HEK293 (cell line): Measurements from ENCODE around the gene SRI.

Experiments
- CTCF ChIA-PET: fragments of 350-600 bp; formaldehyde crosslinking; extraction: SDS; loops from one replicate; lab custom pipeline; 2021; ENCODE audit warnings: antibody characterized with exemption; lab: Yijun Ruan, JAX
- POLR2A ChIA-PET: fragments of 300-600 bp; formaldehyde crosslinking; extraction: SDS; loops from one replicate; lab custom pipeline; 2020; ENCODE audit warnings: antibody characterized with exemption, inconsistent platforms; lab: Yijun Ruan, JAX
- H3K27ac ChIP-seq: fragments of 200-500 bp; sonication (Bioruptor generic); 2 replicates; pipeline ENCODE4 v1.5.1; 2014; ENCODE audit warnings: low read depth, low read length, control low read depth, inconsistent platforms; ENCODE audit errors: extremely low read depth
- H3K36me3 ChIP-seq, 2 experiments: fragments of 200-500 bp in 1 of 2; sonication (Bioruptor generic) in 1 of 2; 1 replicate in 1 of 2; 2 replicates in 1 of 2; pipeline ENCODE4 v1.5.1; 2014 to 2017; ENCODE audit warnings: inconsistent platforms in 2 of 2, low read length in 2 of 2; ENCODE audit not compliant: control insufficient read depth in 2 of 2, insufficient read depth in 1 of 2
- H3K4me1 ChIP-seq: fragments of 200-500 bp; sonication (Bioruptor generic); 2 replicates; pipeline ENCODE4 v1.5.1; 2014; ENCODE audit warnings: mild to moderate bottlenecking, low read length, inconsistent platforms; ENCODE audit not compliant: control insufficient read depth, insufficient read depth
- H3K4me3 ChIP-seq: 2 replicates; pipeline ENCODE4 v1.5.1; 2011; ENCODE audit warnings: low read depth, mild to moderate bottlenecking, control low read depth, low read length, moderate library complexity
- H3K9me3 ChIP-seq: fragments of 200-500 bp; sonication (Bioruptor generic); 2 replicates; pipeline ENCODE4 v1.5.1; 2014; ENCODE audit warnings: low read depth, low read length, inconsistent platforms; ENCODE audit not compliant: control insufficient read depth, insufficient read depth
- EGR2 ChIP-seq: fragments of 450-650 bp; formaldehyde crosslinking; IDR thresholded peaks from 2 replicates; pipeline ENCODE4 v1.5.1; 2016; ENCODE audit warnings: low read depth, missing biosample characterization, missing genetic modification characterization
- GLI4 ChIP-seq: fragments of 450-650 bp; formaldehyde crosslinking; IDR thresholded peaks from 2 replicates; pipeline ENCODE4 v1.5.1; 2016; ENCODE audit warnings: missing biosample characterization, missing genetic modification characterization
- IKZF3 ChIP-seq: fragments of 450-650 bp; IDR thresholded peaks from 2 replicates; pipeline ENCODE4 v1.5.0; 2018; ENCODE audit warnings: missing biosample characterization, mild to moderate bottlenecking, missing genetic modification characterization, moderate library complexity
- KLF8 ChIP-seq: fragments of 450-650 bp; formaldehyde crosslinking; IDR thresholded peaks from 2 replicates; pipeline ENCODE4 v1.5.1; 2016; ENCODE audit warnings: missing biosample characterization, missing genetic modification characterization
- SP2 ChIP-seq: fragments of 450-650 bp; formaldehyde crosslinking; IDR thresholded peaks from 2 replicates; pipeline ENCODE4 v1.5.1; 2016; ENCODE audit warnings: missing biosample characterization, missing genetic modification characterization
- TRIM28 ChIP-seq: IDR thresholded peaks from 2 replicates; pipeline ENCODE4 v1.6.1; 2011; ENCODE audit warnings: low read length, control low read depth, borderline replicate concordance
- ZBTB11 ChIP-seq: fragments of 450-650 bp; formaldehyde crosslinking; conservative IDR thresholded peaks from 2 replicates; pipeline ENCODE4 v1.5.1; 2016; ENCODE audit warnings: low read depth, missing biosample characterization, missing genetic modification characterization
- ZBTB17 ChIP-seq: fragments of 450-650 bp; formaldehyde crosslinking; IDR thresholded peaks from 2 replicates; pipeline ENCODE4 v1.5.1; 2016; ENCODE audit warnings: missing biosample characterization, missing genetic modification characterization
- ZBTB20 ChIP-seq: fragments of 450-650 bp; formaldehyde crosslinking; IDR thresholded peaks from 2 replicates; pipeline ENCODE4 v1.5.1; 2016; ENCODE audit warnings: missing biosample characterization, missing genetic modification characterization
- ZBTB21 ChIP-seq: fragments of 450-650 bp; formaldehyde crosslinking; IDR thresholded peaks from 2 replicates; pipeline ENCODE4 v1.5.1; 2017; ENCODE audit warnings: missing biosample characterization, missing genetic modification characterization
- ZBTB48 ChIP-seq: fragments of 450-650 bp; formaldehyde crosslinking; IDR thresholded peaks from 2 replicates; pipeline ENCODE4 v1.5.1; 2016; ENCODE audit warnings: missing biosample characterization, missing genetic modification characterization
- ZFP41 ChIP-seq: fragments of 450-650 bp; formaldehyde crosslinking; IDR thresholded peaks from 2 replicates; pipeline ENCODE4 v1.5.1; 2016; ENCODE audit warnings: missing biosample characterization, missing genetic modification characterization, borderline replicate concordance
- ZNF157 ChIP-seq: fragments of 450-650 bp; formaldehyde crosslinking; IDR thresholded peaks from 2 replicates; pipeline ENCODE4 v1.5.1; 2016; ENCODE audit warnings: missing biosample characterization, missing genetic modification characterization
- ZNF19 ChIP-seq: fragments of 450-650 bp; formaldehyde crosslinking; IDR thresholded peaks from 2 replicates; pipeline ENCODE4; 2016; ENCODE audit warnings: missing biosample characterization, missing genetic modification characterization, low read depth
- ZNF223 ChIP-seq: fragments of 450-650 bp; formaldehyde crosslinking; IDR thresholded peaks from 2 replicates; pipeline ENCODE4 v1.5.1; 2016; ENCODE audit warnings: missing biosample characterization, missing genetic modification characterization
- ZNF239 ChIP-seq: fragments of 450-650 bp; formaldehyde crosslinking; IDR thresholded peaks from 2 replicates; pipeline ENCODE4 v1.5.1; 2016; ENCODE audit warnings: missing biosample characterization, missing genetic modification characterization
- ZNF324 ChIP-seq: fragments of 450-650 bp; formaldehyde crosslinking; IDR thresholded peaks from 2 replicates; pipeline ENCODE4 v1.5.1; 2016; ENCODE audit warnings: missing biosample characterization, missing genetic modification characterization
- ZNF335 ChIP-seq: fragments of 450-650 bp; formaldehyde crosslinking; conservative IDR thresholded peaks from 2 replicates; pipeline ENCODE4 v1.5.1; 2016; ENCODE audit warnings: missing biosample characterization, missing genetic modification characterization
- ZNF354C ChIP-seq: fragments of 450-650 bp; formaldehyde crosslinking; IDR thresholded peaks from 2 replicates; pipeline ENCODE4 v1.5.1; 2016; ENCODE audit warnings: missing biosample characterization, missing genetic modification characterization, low read depth, borderline replicate concordance
- ZNF404 ChIP-seq: fragments of 450-650 bp; formaldehyde crosslinking; IDR thresholded peaks from 2 replicates; pipeline ENCODE4 v1.5.1; 2017; ENCODE audit warnings: missing biosample characterization, missing genetic modification characterization
- ZNF529 ChIP-seq: fragments of 450-650 bp; formaldehyde crosslinking; IDR thresholded peaks from 2 replicates; pipeline ENCODE4 v1.5.1; 2017; ENCODE audit warnings: missing genetic modification characterization, missing biosample characterization; ENCODE audit not compliant: insufficient replicate concordance
- ZNF600 ChIP-seq: fragments of 450-650 bp; formaldehyde crosslinking; IDR thresholded peaks from 2 replicates; pipeline ENCODE4 v1.5.1; 2016; ENCODE audit warnings: missing biosample characterization, missing genetic modification characterization
- ZNF624 ChIP-seq: fragments of 450-650 bp; formaldehyde crosslinking; IDR thresholded peaks from 2 replicates; pipeline ENCODE4 v1.5.1; 2017; ENCODE audit warnings: missing biosample characterization, missing genetic modification characterization
- ZNF629 ChIP-seq: fragments of 450-650 bp; formaldehyde crosslinking; IDR thresholded peaks from 2 replicates; pipeline ENCODE4 v1.5.1; 2017; ENCODE audit warnings: missing biosample characterization, missing genetic modification characterization
- ZNF792 ChIP-seq: fragments of 450-650 bp; formaldehyde crosslinking; IDR thresholded peaks from 2 replicates; pipeline ENCODE4 v1.5.1; 2016; ENCODE audit warnings: missing biosample characterization, missing genetic modification characterization
- TF ChIP-seq, protein P1 (sequence below): fragments of 450-650 bp; formaldehyde crosslinking; IDR thresholded peaks from 2 replicates; pipeline ENCODE4 v1.5.1; 2016; ENCODE audit warnings: missing biosample characterization, missing genetic modification characterization
- TF ChIP-seq, protein P2 (sequence below): fragments of 450-650 bp; formaldehyde crosslinking; IDR thresholded peaks from 2 replicates; pipeline ENCODE4 v1.5.1; 2016; ENCODE audit warnings: missing biosample characterization, missing genetic modification characterization, low read depth
- TF ChIP-seq, protein P3 (sequence below): fragments of 450-650 bp; formaldehyde crosslinking; IDR thresholded peaks from 2 replicates; pipeline ENCODE4 v1.5.1; 2017; ENCODE audit warnings: missing biosample characterization, missing genetic modification characterization

Gene SRI

DNA sequence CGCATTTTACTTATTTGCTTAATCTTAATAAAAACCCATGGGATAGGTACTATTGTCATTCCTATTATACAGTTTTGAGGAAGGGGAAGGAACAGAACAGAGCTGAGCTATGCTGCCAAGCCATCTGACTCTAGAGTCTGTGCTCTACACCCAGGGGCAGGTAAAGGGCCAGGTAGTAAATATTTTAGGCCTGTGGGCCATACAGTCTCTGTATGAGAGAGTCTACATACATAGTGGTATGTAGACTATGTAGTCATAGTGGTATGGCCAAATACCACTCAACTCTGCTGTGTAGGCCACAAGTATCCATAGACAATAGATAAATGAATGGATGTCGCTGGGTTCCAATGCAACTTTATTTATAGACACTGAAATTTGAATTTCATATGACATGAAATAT is 3.4 kb upstream of the SRI start:
- 0 out of 2 replicates have a peak, but pooled peaks cover 2% of the 10 kb centered on the region for H3K4me1 ChIP-seq
- TF ChIP-seq TRIM28 (no peak), ZNF324 (tag by site-specific recombination) (no peak), ZNF223 (tag by site-specific recombination) (no peak), ZNF529 (no peak), ZNF404 (tag by site-specific recombination) (no peak), EGR2 (tag by site-specific recombination) (no peak), ZNF19 (tag by site-specific recombination) (no peak), ZNF354C (tag by site-specific recombination) (no peak)
- TF ChIP-seq, protein P1, sequence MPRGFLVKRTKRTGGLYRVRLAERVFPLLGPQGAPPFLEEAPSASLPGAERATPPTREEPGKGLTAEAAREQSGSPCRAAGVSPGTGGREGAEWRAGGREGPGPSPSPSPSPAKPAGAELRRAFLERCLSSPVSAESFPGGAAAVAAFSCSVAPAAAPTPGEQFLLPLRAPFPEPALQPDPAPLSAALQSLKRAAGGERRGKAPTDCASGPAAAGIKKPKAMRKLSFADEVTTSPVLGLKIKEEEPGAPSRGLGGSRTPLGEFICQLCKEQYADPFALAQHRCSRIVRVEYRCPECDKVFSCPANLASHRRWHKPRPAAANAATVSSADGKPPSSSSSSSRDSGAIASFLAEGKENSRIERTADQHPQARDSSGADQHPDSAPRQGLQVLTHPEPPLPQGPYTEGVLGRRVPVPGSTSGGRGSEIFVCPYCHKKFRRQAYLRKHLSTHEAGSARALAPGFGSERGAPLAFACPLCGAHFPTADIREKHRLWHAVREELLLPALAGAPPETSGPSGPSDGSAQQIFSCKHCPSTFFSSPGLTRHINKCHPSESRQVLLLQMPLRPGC (tag by site-specific recombination) = no peak
- H3K9me3 ChIP-seq = no peaks in the 10 kb centered on the region
- POLR2A ChIA-PET = no interaction called here
- H3K27ac ChIP-seq = no peak overlapping the region
- CTCF ChIA-PET = interaction anchor here (0.6 to 1.1 kb wide), 2 partner anchors 61 to 134 kb away, joined by 3 to 5 read pairs; no protein-coding TSS in a partner anchor
- H3K4me3 ChIP-seq = no peak overlapping the region
- no peaks in the 10 kb centered on the region for H3K36me3 ChIP-seq

DNA sequence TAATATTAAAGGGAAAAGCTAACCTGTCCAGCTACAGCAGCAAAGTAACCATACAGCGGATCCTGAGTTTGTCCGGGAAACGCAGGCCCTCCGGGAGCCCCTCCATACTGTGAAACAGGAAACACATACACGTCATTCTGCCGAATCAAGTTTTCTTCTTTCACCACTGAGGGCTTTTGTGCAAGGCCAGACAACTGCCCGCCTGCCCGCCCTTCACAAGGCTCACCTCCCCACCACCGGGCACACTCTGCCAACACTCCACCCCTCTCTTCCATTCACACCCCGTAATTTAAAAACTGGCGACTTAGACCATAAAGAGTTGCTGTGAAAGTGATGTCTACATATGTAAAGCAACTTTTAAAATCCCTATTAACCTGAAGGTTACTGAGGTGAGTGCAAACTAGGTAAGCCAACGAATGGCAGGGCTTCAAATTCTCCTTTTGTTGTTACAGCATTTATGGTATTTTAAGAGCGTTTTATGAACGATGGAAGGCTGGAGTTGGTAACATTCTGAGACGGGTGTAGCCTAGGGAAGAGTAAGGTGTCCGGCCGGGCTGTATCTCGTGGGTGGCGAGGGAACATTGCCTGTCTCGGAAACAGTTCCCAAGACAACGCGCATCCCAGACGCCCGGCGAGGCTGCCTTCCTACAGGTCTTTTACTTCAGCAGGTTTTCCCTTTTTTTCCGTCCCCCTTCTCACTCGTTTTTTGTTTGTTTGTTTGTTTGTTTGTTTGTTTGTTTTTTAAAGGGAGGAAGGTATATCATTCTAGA is 817 bp downstream of the SRI start:
- Histone ChIP-seq H3K9me3 (no peaks in the 10 kb centered on the region), H3K27ac (peak overlapping the region; percentile 36; the same call in 1 of the 2 replicates), H3K36me3 (peaks cover 17 to 30% of the 10 kb centered on the region in 2 experiments), H3K4me1 (0 out of 2 replicates have a peak, but pooled peaks cover 5% of the 10 kb centered on the region), H3K4me3 (peak overlapping the region; percentile 98)
- POLR2A ChIA-PET = no interaction called here
- CTCF ChIA-PET = interaction anchor here (1.0 to 1.2 kb wide), 2 partner anchors 12 to 24 kb away, joined by 3 read pairs; no protein-coding TSS in a partner anchor
- TF ChIP-seq ZBTB20 (peak; percentile 50), ZNF792 (tag by site-specific recombination) (no peak), ZNF239 (tag by site-specific recombination) (no peak), ZNF324 (tag by site-specific recombination) (no peak), SP2 (tag by site-specific recombination) (peak; percentile 64), KLF8 (tag by site-specific recombination) (0 out of 2 replicates have a peak, but pooled peaks have one; percentile 21), IKZF3 (tag by site-specific recombination) (no peak), ZBTB11 (tag by site-specific recombination) (peak; percentile 25), ZNF600 (0 out of 2 replicates have a peak, but pooled peaks have one; percentile 9), ZBTB21 (tag by site-specific recombination) (peak; percentile 51; the same call in 1 of the 2 replicates), ZNF335 (tag by site-specific recombination) (peak; percentile 83), ZBTB17 (tag by site-specific recombination) (peak; percentile 73), ZNF157 (tag by site-specific recombination) (no peak), ZBTB48 (tag by site-specific recombination) (no peak), ZFP41 (tag by site-specific recombination) (no peak), ZNF629 (tag by site-specific recombination) (peak; percentile 68), GLI4 (no peak), ZNF624 (no peak)
- TF ChIP-seq, protein P2, sequence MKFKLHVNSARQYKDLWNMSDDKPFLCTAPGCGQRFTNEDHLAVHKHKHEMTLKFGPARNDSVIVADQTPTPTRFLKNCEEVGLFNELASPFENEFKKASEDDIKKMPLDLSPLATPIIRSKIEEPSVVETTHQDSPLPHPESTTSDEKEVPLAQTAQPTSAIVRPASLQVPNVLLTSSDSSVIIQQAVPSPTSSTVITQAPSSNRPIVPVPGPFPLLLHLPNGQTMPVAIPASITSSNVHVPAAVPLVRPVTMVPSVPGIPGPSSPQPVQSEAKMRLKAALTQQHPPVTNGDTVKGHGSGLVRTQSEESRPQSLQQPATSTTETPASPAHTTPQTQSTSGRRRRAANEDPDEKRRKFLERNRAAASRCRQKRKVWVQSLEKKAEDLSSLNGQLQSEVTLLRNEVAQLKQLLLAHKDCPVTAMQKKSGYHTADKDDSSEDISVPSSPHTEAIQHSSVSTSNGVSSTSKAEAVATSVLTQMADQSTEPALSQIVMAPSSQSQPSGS (tag by site-specific recombination) = 0 out of 2 replicates have a peak, but pooled peaks have one; percentile 21
- TF ChIP-seq, protein P3, sequence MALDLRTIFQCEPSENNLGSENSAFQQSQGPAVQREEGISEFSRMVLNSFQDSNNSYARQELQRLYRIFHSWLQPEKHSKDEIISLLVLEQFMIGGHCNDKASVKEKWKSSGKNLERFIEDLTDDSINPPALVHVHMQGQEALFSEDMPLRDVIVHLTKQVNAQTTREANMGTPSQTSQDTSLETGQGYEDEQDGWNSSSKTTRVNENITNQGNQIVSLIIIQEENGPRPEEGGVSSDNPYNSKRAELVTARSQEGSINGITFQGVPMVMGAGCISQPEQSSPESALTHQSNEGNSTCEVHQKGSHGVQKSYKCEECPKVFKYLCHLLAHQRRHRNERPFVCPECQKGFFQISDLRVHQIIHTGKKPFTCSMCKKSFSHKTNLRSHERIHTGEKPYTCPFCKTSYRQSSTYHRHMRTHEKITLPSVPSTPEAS (tag by site-specific recombination) = peak; percentile 59; the same call in 1 of the 2 replicates
